Measurements from ENCODE around the gene NKX1-1.

The NKX1-1 gene

GRCh38 chr4:1370321-1371124, 35.7 kb downstream of the NKX1-1 start:
- no peak for DNase-seq

GRCh38 chr4:1369479-1370079, 36.7 kb downstream of the NKX1-1 start:
- DNase-seq, result no peak

- no peak for DNase-seq
Observed at GRCh38 chr4:1369091-1369450, 37.2 kb downstream of the NKX1-1 start.

GRCh38 chr4:1368421-1369090, 37.7 kb downstream of the NKX1-1 start:
- no peak for DNase-seq

- no peak for DNase-seq
Observed at GRCh38 chr4:1367936-1368289, 38.3 kb downstream of the NKX1-1 start.

GRCh38 chr4:1367230-1367935, 38.9 kb downstream of the NKX1-1 start:
- DNase-seq, result no peak

GRCh38 chr4:1366371-1367229, 39.6 kb downstream of the NKX1-1 start:
- no peak for DNase-seq

- no peak for DNase-seq
Observed at GRCh38 chr4:1365271-1366178, 40.7 kb downstream of the NKX1-1 start.

GRCh38 chr4:1364748-1365147, 41.5 kb downstream of the NKX1-1 start:
- no peak for DNase-seq

GRCh38 chr4:1364217-1364616, 42.0 kb downstream of the NKX1-1 start:
- no peak for DNase-seq

GRCh38 chr4:1363513-1363912, 42.7 kb downstream of the NKX1-1 start:
- no peak for DNase-seq

GRCh38 chr4:1362521-1362920, 43.7 kb downstream of the NKX1-1 start:
- DNase-seq, result no peak

- no peak for DNase-seq
Observed at GRCh38 chr4:1362046-1362445, 44.2 kb downstream of the NKX1-1 start.

GRCh38 chr4:1361431-1361830, 44.8 kb downstream of the NKX1-1 start:
- no peak for DNase-seq

GRCh38 chr4:1360423-1361283, 45.6 kb downstream of the NKX1-1 start:
- peak; percentile 64 for DNase-seq

GRCh38 chr4:1359976-1360375, 46.3 kb downstream of the NKX1-1 start:
- no peak for DNase-seq

- peak; percentile 37 for DNase-seq
Observed at GRCh38 chr4:1359144-1359501, 47.1 kb downstream of the NKX1-1 start.

- DNase-seq, result no peak
Observed at GRCh38 chr4:1358421-1359143, 47.7 kb downstream of the NKX1-1 start.

- DNase-seq, result no peak
Observed at GRCh38 chr4:1357356-1358248, 48.6 kb downstream of the NKX1-1 start.

Data from fibroblast of upper back skin (primary cell).